IMR-90 (cell line): Measurements from ENCODE around the gene ZBTB9. TPM values are rescaled to one million over a fixed set of nuclear protein-coding genes. Genes with fewer than 3 reads are reported as not detected.

Source experiments
- ATAC-seq: fragments of 200-7000 bp; cut with Tn5 transposase; 2 replicates; pipeline ENCODE4 v1.9.1; 2020; ENCODE audit warnings: low read depth, mild to moderate bottlenecking, moderate library complexity
- BruUV-seq: library from RNA; stranded (reverse); fragments of 400-500 nt; replicated peaks from 2 replicates; lab custom pipeline; 2021; lab: Mats Ljungman, UMichigan
- CTCF ChIA-PET: fragments of 300-600 bp; formaldehyde crosslinking; extraction: SDS; loops from one replicate; lab custom pipeline; 2021; ENCODE audit warnings: antibody characterized with exemption; lab: Yijun Ruan, JAX
- POLR2A ChIA-PET: fragments of 300-600 bp; sonication (Branson Sonifier 250); formaldehyde crosslinking; loops from one replicate; lab custom pipeline; 2022; ENCODE audit warnings: antibody characterized with exemption; ENCODE audit not compliant: unreplicated experiment; lab: Charles Lee
- DNase-seq: peaks from one replicate; pipeline ENCODE4 v3.0.0; 2013
- H2AFZ ChIP-seq: replicated peaks from 2 replicates; pipeline ENCODE3; 2013; ENCODE audit warnings: low read length, mild to moderate bottlenecking; ENCODE audit not compliant: poor library complexity
- H2AK5ac ChIP-seq: 2 replicates; pipeline ENCODE4 v1.6.1; 2013; ENCODE audit warnings: low read depth, low read length, inconsistent platforms
- H2AK9ac ChIP-seq: replicated peaks from 2 replicates; pipeline ENCODE3; 2013; ENCODE audit warnings: mild to moderate bottlenecking, low read depth, low read length, moderate library complexity; ENCODE audit not compliant: poor library complexity
- H2BK120ac ChIP-seq: 2 replicates; pipeline ENCODE4 v1.6.1; 2013; ENCODE audit warnings: low read depth, low read length, inconsistent platforms
- H2BK15ac ChIP-seq: 3 replicates; pipeline ENCODE4 v1.6.1; 2013; ENCODE audit warnings: low read depth, low read length, inconsistent platforms
- H2BK20ac ChIP-seq: 2 replicates; pipeline ENCODE4 v1.6.1; 2013; ENCODE audit warnings: low read depth, mild to moderate bottlenecking, inconsistent platforms, low read length, moderate library complexity
- H2BK5ac ChIP-seq: 2 replicates; pipeline ENCODE4 v1.6.1; 2013; ENCODE audit warnings: mild to moderate bottlenecking, low read depth, low read length, inconsistent platforms; ENCODE audit not compliant: poor library complexity, severe bottlenecking
- H3K14ac ChIP-seq: replicated peaks from 2 replicates; pipeline ENCODE4 v1.6.1; 2013; ENCODE audit warnings: low read depth, low read length, inconsistent platforms
- H3K18ac ChIP-seq: 2 replicates; pipeline ENCODE4 v1.6.1; 2013; ENCODE audit warnings: low read depth, low read length, control low read depth
- H3K23ac ChIP-seq: 2 replicates; pipeline ENCODE4 v1.6.1; 2013; ENCODE audit warnings: low read depth, low read length, inconsistent platforms
- H3K27ac ChIP-seq: 2 replicates; pipeline ENCODE4 v1.5.1; 2013; ENCODE audit warnings: mild to moderate bottlenecking, control low read depth, low read length; ENCODE audit not compliant: insufficient read depth
- H3K27me3 ChIP-seq: 2 replicates; pipeline ENCODE4 v1.6.1; 2013; ENCODE audit warnings: low read length; ENCODE audit not compliant: control insufficient read depth, insufficient read depth
- H3K36me3 ChIP-seq: 2 replicates; pipeline ENCODE4 v1.6.1; 2013; ENCODE audit warnings: low read length, mixed read lengths; ENCODE audit not compliant: control insufficient read depth, insufficient read depth
- H3K4ac ChIP-seq: 2 replicates; pipeline ENCODE4 v1.6.1; 2013; ENCODE audit warnings: low read depth, low read length, inconsistent platforms
- H3K4me1 ChIP-seq: 2 replicates; pipeline ENCODE4 v1.6.1; 2013; ENCODE audit warnings: low read length, mixed read lengths; ENCODE audit not compliant: control insufficient read depth, insufficient read depth
- H3K4me2 ChIP-seq: 2 replicates; pipeline ENCODE4 v1.6.1; 2013; ENCODE audit warnings: low read depth, mild to moderate bottlenecking, control low read depth, low read length, moderate library complexity
- H3K4me3 ChIP-seq: 2 replicates; pipeline ENCODE4 v1.5.1; 2013; ENCODE audit warnings: low read depth, mild to moderate bottlenecking, control low read depth, low read length, moderate library complexity; ENCODE audit not compliant: insufficient read depth
- H3K56ac ChIP-seq: 2 replicates; pipeline ENCODE4 v1.6.1; 2013; ENCODE audit warnings: low read length, inconsistent platforms; ENCODE audit not compliant: insufficient read depth; ENCODE audit errors: extremely low read depth
- H3K79me1 ChIP-seq, 2 experiments: 2 replicates each; pipeline ENCODE4 v1.6.1; 2013; ENCODE audit warnings: low read length in 2 of 2, inconsistent platforms in 1 of 2, low read depth in 1 of 2
- H3K9ac ChIP-seq: 2 replicates; pipeline ENCODE4 v1.6.1; 2013; ENCODE audit warnings: low read depth, low read length, control low read depth
- H3K9me1 ChIP-seq: 2 replicates; pipeline ENCODE4 v1.6.1; 2013; ENCODE audit warnings: low read length, inconsistent platforms; ENCODE audit not compliant: insufficient read depth
- H3K9me3 ChIP-seq: 2 replicates; pipeline ENCODE4 v1.6.1; 2013; ENCODE audit warnings: low read length; ENCODE audit not compliant: control insufficient read depth, insufficient read depth
- H4K20me1 ChIP-seq: 2 replicates; pipeline ENCODE4 v1.6.1; 2013; ENCODE audit warnings: low read length, inconsistent platforms; ENCODE audit not compliant: insufficient read depth
- H4K5ac ChIP-seq: 2 replicates; pipeline ENCODE4 v1.6.1; 2013; ENCODE audit warnings: mild to moderate bottlenecking, low read depth, low read length, control low read depth
- H4K8ac ChIP-seq, 2 experiments: 2 replicates each; pipeline ENCODE4 v1.6.1; 2013; ENCODE audit warnings: low read depth in 2 of 2, low read length in 2 of 2, control low read depth in 1 of 2, inconsistent platforms in 1 of 2
- H4K91ac ChIP-seq: 2 replicates; pipeline ENCODE4 v1.6.1; 2013; ENCODE audit warnings: low read depth, low read length, inconsistent platforms; ENCODE audit not compliant: insufficient read depth
- BHLHE40 ChIP-seq: fragments of 150-350 bp; IDR thresholded peaks from 2 replicates; pipeline ENCODE4 v1.6.1; 2016; ENCODE audit warnings: mild to moderate bottlenecking, low read depth, low read length
- CEBPB ChIP-seq: IDR thresholded peaks from 2 replicates; pipeline ENCODE4 v1.6.1; 2012; ENCODE audit warnings: low read depth, low read length, improper control_type of control experiment
- CHD1 ChIP-seq: IDR thresholded peaks from 2 replicates; pipeline ENCODE4 v1.6.1; 2012; ENCODE audit warnings: low read depth, low read length, improper control_type of control experiment
- CTCF ChIP-seq: conservative IDR thresholded peaks from 2 replicates; pipeline ENCODE4 v1.5.1; 2012; ENCODE audit warnings: mild to moderate bottlenecking, low read depth, low read length, improper control_type of control experiment
- ELK1 ChIP-seq: fragments of 150-350 bp; IDR thresholded peaks from 2 replicates; pipeline ENCODE4 v1.6.1; 2016; ENCODE audit warnings: low read depth, mild to moderate bottlenecking, low read length, moderate library complexity, borderline replicate concordance
- FOS ChIP-seq: fragments of 150-350 bp; IDR thresholded peaks from 2 replicates; pipeline ENCODE4 v1.6.1; 2016; ENCODE audit warnings: low read depth, low read length
- MAFK ChIP-seq: IDR thresholded peaks from 2 replicates; pipeline ENCODE4 v1.6.1; 2012; ENCODE audit warnings: low read depth, low read length, improper control_type of control experiment
- MAZ ChIP-seq: IDR thresholded peaks from 2 replicates; pipeline ENCODE4 v1.6.1; 2012; ENCODE audit warnings: low read depth, mild to moderate bottlenecking, low read length, improper control_type of control experiment, moderate library complexity, borderline replicate concordance
- MXI1 ChIP-seq: IDR thresholded peaks from 2 replicates; pipeline ENCODE4 v1.6.1; 2012; ENCODE audit warnings: low read depth, mild to moderate bottlenecking, low read length, moderate library complexity, borderline replicate concordance
- NFE2L2 ChIP-seq: fragments of 150-350 bp; IDR thresholded peaks from 2 replicates; pipeline ENCODE4 v1.6.1; 2016; ENCODE audit warnings: low read depth, mild to moderate bottlenecking, low read length
- POLR2A ChIP-seq: IDR thresholded peaks from 2 replicates; pipeline ENCODE4 v1.6.1; 2012; ENCODE audit warnings: mild to moderate bottlenecking, low read depth, low read length
- RAD21 ChIP-seq: IDR thresholded peaks from 2 replicates; pipeline ENCODE4 v1.6.1; 2012; ENCODE audit warnings: low read length, improper control_type of control experiment
- RCOR1 ChIP-seq: IDR thresholded peaks from 2 replicates; pipeline ENCODE4 v1.6.1; 2012; ENCODE audit warnings: mild to moderate bottlenecking, low read length, improper control_type of control experiment; ENCODE audit not compliant: insufficient replicate concordance
- RFX5 ChIP-seq: IDR thresholded peaks from 2 replicates; pipeline ENCODE4 v1.8.0; 2012; ENCODE audit warnings: low read depth, mild to moderate bottlenecking, low read length, moderate library complexity
- SMC3 ChIP-seq: fragments of 150-350 bp; IDR thresholded peaks from 2 replicates; pipeline ENCODE4 v1.6.1; 2016; ENCODE audit warnings: low read depth, mild to moderate bottlenecking, antibody characterized with exemption, low read length, moderate library complexity
- WGBS, 2 experiments: methylation state at CpG; one replicate each; pipeline versions ENCODE4 v1.1.5 to v1.1.7; 2013; ENCODE audit warnings: missing lambda C conversion rate in 2 of 2; ENCODE audit not compliant: insufficient read length in 1 of 2; ENCODE audit errors: extremely low coverage in 2 of 2; 5-methylcytosine and 5-hydroxymethylcytosine counted together
- dilution Hi-C: fragments of 300-500 bp; cut with HindIII; formaldehyde crosslinking; loops from one replicate; pipeline ENCODE4 v1.14.3; 2018; ENCODE audit warnings: low sequenced_read_pairs; ENCODE audit not compliant: unreplicated experiment
- in situ Hi-C: fragments of 300-500 bp; cut with MboI; formaldehyde crosslinking; loops from 3 replicates; pipeline ENCODE4 v1.14.3; 2019; ENCODE audit warnings: low sequenced_read_pairs, inconsistent platforms, mixed read lengths
- intact Hi-C: fragments of 100-400 bp; cut with micrococcal nuclease; formaldehyde crosslinking; loops from 2 replicates; pipeline ENCODE4 v1.10.0; 2022
- polyA plus RNA-seq, 3 experiments: library from polyadenylated mRNA; depleted of rRNA; stranded (reverse); fragments of >200 nt; gene quantifications; 2 replicates each; pipeline ENCODE4 v1.2.3, GENCODE V29; 2012; ENCODE audit warnings: low replicate concordance in 1 of 3
- total RNA-seq: library from RNA; depleted of rRNA; stranded (reverse); fragments of >200 nt; gene quantifications from 2 replicates; pipeline ENCODE4 v1.2.3, GENCODE V29; 2012
- TF ChIP-seq, protein P1 (sequence below): fragments of 150-350 bp; IDR thresholded peaks from 2 replicates; pipeline ENCODE4 v1.6.1; 2017; ENCODE audit warnings: mild to moderate bottlenecking, antibody characterized with exemption, low read length, low read depth

The ZBTB9 gene
- total and polyA plus RNA-seq, 2 of the 4 experiments (the other 2 are of a cell fraction), result 5.4 to 5.9 TPM

DNA sequence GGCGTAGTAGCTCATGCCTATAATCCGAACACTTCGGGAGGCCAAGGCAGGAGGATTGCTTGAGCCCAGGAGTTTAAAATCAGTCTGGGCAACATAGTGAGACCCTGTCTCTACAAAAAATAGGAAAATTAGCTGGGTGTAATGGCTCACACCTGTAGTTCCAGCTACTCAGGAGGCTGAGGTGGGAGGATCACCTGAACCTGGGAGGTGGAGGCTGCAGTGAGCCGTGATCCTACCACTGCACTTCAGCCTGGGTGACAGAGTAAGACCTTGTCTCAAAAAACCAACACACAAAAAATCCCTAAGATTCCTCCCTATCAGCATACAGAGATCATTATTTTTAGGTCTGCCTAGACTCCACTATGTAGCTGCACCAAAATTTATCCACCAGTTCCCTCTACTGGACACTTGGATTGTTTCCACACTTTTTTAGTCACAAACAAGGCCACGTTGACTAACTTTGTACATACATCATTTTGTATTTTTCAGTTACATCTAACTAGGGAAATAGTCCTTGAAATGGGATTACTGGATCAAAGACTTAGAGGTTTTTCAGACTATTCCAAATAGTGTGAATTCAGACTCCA, 47.2 kb upstream of the ZBTB9 start:
- Histone ChIP-seq H3K56ac (no peak overlapping the region), H3K18ac (no peak overlapping the region), H4K5ac (no peak overlapping the region), H2BK20ac (no peak overlapping the region), H3K9ac (no peak overlapping the region), H3K4me3 (no peak overlapping the region), H3K4ac (no peak overlapping the region), H3K4me2 (no peak overlapping the region), H2AK5ac (no peak overlapping the region), H3K9me1 (no peaks in the 10 kb centered on the region), H3K9me3 (no peaks in the 10 kb centered on the region), H3K36me3 (peaks cover 22% of the 10 kb centered on the region), H3K79me1 (peaks cover 15 to 41% of the 10 kb centered on the region in 2 experiments), H3K14ac (no peak overlapping the region), H4K91ac (no peak overlapping the region), H3K27ac (no peak overlapping the region), H3K4me1 (no peaks in the 10 kb centered on the region; the same call in 1 of the 2 replicates), H2AK9ac (no peak overlapping the region), H2AFZ (no peak overlapping the region), H2BK15ac (no peak overlapping the region), H4K8ac (0 out of 4 replicates have a peak overlapping the region, but pooled peaks of 1 of the 2 experiments have one; percentile 20), H4K20me1 (no peaks in the 10 kb centered on the region; the same call in 1 of the 2 replicates), H2BK120ac (no peak overlapping the region), H2BK5ac (no peak overlapping the region), H3K27me3 (no peaks in the 10 kb centered on the region), H3K23ac (no peak overlapping the region)
- ChIA-PET CTCF (no interaction called here), POLR2A (interaction anchor here (0.6 kb wide), 1 partner anchor 89 kb away, joined by 3 read pairs; no protein-coding TSS in a partner anchor)
- no TSS peak for BruUV-seq
- TF ChIP-seq POLR2A (no peak), ELK1 (no peak), CHD1 (no peak), MXI1 (no peak), SMC3 (peak; percentile 49; the same call in 1 of the 2 replicates), MAFK (no peak), CTCF (peak; percentile 53), MAZ (no peak), NFE2L2 (no peak), BHLHE40 (no peak), RAD21 (peak; percentile 66), CEBPB (no peak), FOS (no peak), RFX5 (no peak), RCOR1 (no peak)
- TF ChIP-seq, protein P1, sequence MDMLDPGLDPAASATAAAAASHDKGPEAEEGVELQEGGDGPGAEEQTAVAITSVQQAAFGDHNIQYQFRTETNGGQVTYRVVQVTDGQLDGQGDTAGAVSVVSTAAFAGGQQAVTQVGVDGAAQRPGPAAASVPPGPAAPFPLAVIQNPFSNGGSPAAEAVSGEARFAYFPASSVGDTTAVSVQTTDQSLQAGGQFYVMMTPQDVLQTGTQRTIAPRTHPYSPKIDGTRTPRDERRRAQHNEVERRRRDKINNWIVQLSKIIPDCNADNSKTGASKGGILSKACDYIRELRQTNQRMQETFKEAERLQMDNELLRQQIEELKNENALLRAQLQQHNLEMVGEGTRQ, result no peak
- no CpG with 5 or more reads among the region's 5 CpGs for WGBS, 2 experiments
- in situ Hi-C loops (no loop called here), intact Hi-C loops (no loop called here), dilution Hi-C loops (no loop called here)
- ATAC-seq (no peak), DNase-seq (peak; percentile 69)
